HAP-1 (cell line): Measurements from ENCODE around the gene ABCB6.
A peak's percentile ranks its signal among the peaks of the same experiment; 100 is the strongest.

Source experiments
- DNase-seq, 2 experiments: peaks; one replicate each; pipeline ENCODE4 v3.0.0-alpha.2; 2016 to 2020; ENCODE audit warnings: low spot score in 2 of 2
- H3K27me3 ChIP-seq: fragments of 250-450 bp; sonication (Bioruptor Pico); 2 replicates; pipeline ENCODE4 v1.5.1; 2020; ENCODE audit warnings: low read depth, mild to moderate bottlenecking, moderate library complexity
- H3K36me3 ChIP-seq: fragments of 250-450 bp; sonication (Bioruptor Pico); replicated peaks from 2 replicates; pipeline ENCODE4 v1.5.1; 2020; ENCODE audit warnings: mild to moderate bottlenecking
- H3K4me1 ChIP-seq: fragments of 250-450 bp; sonication (Bioruptor Pico); 2 replicates; pipeline ENCODE4 v1.5.1; 2020; ENCODE audit warnings: mild to moderate bottlenecking
- H3K4me3 ChIP-seq: fragments of 250-450 bp; sonication (Bioruptor Pico); 2 replicates; pipeline ENCODE4 v1.5.1; 2020; ENCODE audit warnings: mild to moderate bottlenecking, moderate library complexity
- H3K9me3 ChIP-seq: fragments of 250-450 bp; sonication (Bioruptor Pico); 2 replicates; pipeline ENCODE4 v1.5.1; 2020; ENCODE audit warnings: mild to moderate bottlenecking, moderate library complexity
- in situ Hi-C: fragments of 300-500 bp; cut with MboI; formaldehyde crosslinking; loops from 3 replicates; pipeline ENCODE4 v1.14.3; 2020; ENCODE audit warnings: low sequenced_read_pairs, inconsistent platforms, mixed read lengths

ABCB6 gene

GRCh38 chr2:219213486-219214071 lies 5.2 kb downstream of the ABCB6 start:
- in situ Hi-C loops = no loop called here
- no peak for DNase-seq

GRCh38 chr2:219213026-219213415 lies 5.7 kb downstream of the ABCB6 start:
- DNase-seq = no peak
- in situ Hi-C loops = no loop called here
- H3K4me3 ChIP-seq = no peak overlapping the region
- H3K9me3 ChIP-seq = no peaks in the 10 kb centered on the region
- H3K36me3 ChIP-seq = peaks cover 11% of the 10 kb centered on the region; the same call in 1 of the 2 replicates
- peaks cover 7% of the 10 kb centered on the region for H3K4me1 ChIP-seq
- H3K27me3 ChIP-seq = no peaks in the 10 kb centered on the region

More at GRCh38 chr2:219213486-219214071, 5.2 kb downstream of the ABCB6 start:
- Histone ChIP-seq H3K4me3 (no peak overlapping the region), H3K27me3 (no peaks in the 10 kb centered on the region), H3K4me1 (peaks cover 11% of the 10 kb centered on the region), H3K36me3 (peaks cover 6% of the 10 kb centered on the region; the same call in 1 of the 2 replicates), H3K9me3 (no peaks in the 10 kb centered on the region)

GRCh38 chr2:219210886-219211362 lies 7.8 kb downstream of the ABCB6 start:
- peaks cover 10% of the 10 kb centered on the region for H3K4me1 ChIP-seq
- no peak for DNase-seq
- H3K27me3 ChIP-seq = no peaks in the 10 kb centered on the region
- H3K4me3 ChIP-seq = no peak overlapping the region
- in situ Hi-C loops = no loop called here
- H3K36me3 ChIP-seq = peaks cover 9% of the 10 kb centered on the region; the same call in 1 of the 2 replicates
- H3K9me3 ChIP-seq = no peaks in the 10 kb centered on the region

GRCh38 chr2:219210196-219210885 lies 8.4 kb downstream of the ABCB6 start:
- H3K9me3 ChIP-seq = no peaks in the 10 kb centered on the region

GRCh38 chr2:219209236-219210195 lies 9.2 kb downstream of the ABCB6 start:
- Histone ChIP-seq H3K9me3 (0 out of 2 replicates have a peak, but pooled peaks cover under 1% of the 10 kb centered on the region), H3K4me3 (no peak overlapping the region), H3K4me1 (peaks cover 11% of the 10 kb centered on the region), H3K36me3 (peaks cover 8% of the 10 kb centered on the region; the same call in 1 of the 2 replicates), H3K27me3 (no peaks in the 10 kb centered on the region)
- in situ Hi-C loops = no loop called here
- DNase-seq = no peak

More at GRCh38 chr2:219210196-219210885, 8.4 kb downstream of the ABCB6 start:
- DNase-seq = no peak
- in situ Hi-C loops = no loop called here
- Histone ChIP-seq H3K4me3 (no peak overlapping the region), H3K27me3 (no peaks in the 10 kb centered on the region), H3K4me1 (peaks cover 11% of the 10 kb centered on the region), H3K36me3 (peaks cover 8% of the 10 kb centered on the region; the same call in 1 of the 2 replicates)

GRCh38 chr2:219207884-219208740 lies 10.6 kb downstream of the ABCB6 start:
- Histone ChIP-seq H3K9me3 (0 out of 2 replicates have a peak, but pooled peaks cover 2% of the 10 kb centered on the region), H3K4me1 (peaks cover 11% of the 10 kb centered on the region), H3K4me3 (no peak overlapping the region), H3K36me3 (peaks cover 8% of the 10 kb centered on the region; the same call in 1 of the 2 replicates), H3K27me3 (no peaks in the 10 kb centered on the region)
- in situ Hi-C loops = no loop called here
- no peak for DNase-seq

GRCh38 chr2:219207134-219207883 lies 11.4 kb downstream of the ABCB6 start:
- Histone ChIP-seq H3K36me3 (peaks cover 8% of the 10 kb centered on the region; the same call in 1 of the 2 replicates), H3K27me3 (no peaks in the 10 kb centered on the region), H3K4me3 (peak overlapping the region; percentile 65), H3K9me3 (0 out of 2 replicates have a peak, but pooled peaks cover 2% of the 10 kb centered on the region), H3K4me1 (peaks cover 11% of the 10 kb centered on the region)
- in situ Hi-C loops = no loop called here
- DNase-seq = no peak

- Histone ChIP-seq H3K4me1 (peaks cover 11% of the 10 kb centered on the region), H3K9me3 (0 out of 2 replicates have a peak, but pooled peaks cover 2% of the 10 kb centered on the region), H3K4me3 (peak within 1 kb of the TSS; percentile 65), H3K36me3 (peaks cover 8% of the 10 kb centered on the region; the same call in 1 of the 2 replicates), H3K27me3 (no peaks in the 10 kb centered on the region)
- peak; percentile 88 to 95 for DNase-seq
- in situ Hi-C loops = no loop called here
Observed at GRCh38 chr2:219206328-219207133, 12.2 kb downstream of the ABCB6 start, which contains the start of gene ZFAND2B. TSS of gene ZFAND2B (plus strand) at chr2:219206782. CDS start at chr2:219206988, 206 bp downstream.

- no peak for DNase-seq
- in situ Hi-C loops = no loop called here
- Histone ChIP-seq H3K4me1 (peaks cover 11% of the 10 kb centered on the region), H3K27me3 (no peaks in the 10 kb centered on the region), H3K9me3 (0 out of 2 replicates have a peak, but pooled peaks cover 2% of the 10 kb centered on the region), H3K36me3 (peaks cover 8% of the 10 kb centered on the region; the same call in 1 of the 2 replicates), H3K4me3 (peak overlapping the region; percentile 65)
Observed at GRCh38 chr2:219205981-219206327, 12.8 kb downstream of the ABCB6 start.

GRCh38 chr2:219205165-219205538 lies 13.6 kb downstream of the ABCB6 start:
- H3K9me3 ChIP-seq = 0 out of 2 replicates have a peak, but pooled peaks cover 2% of the 10 kb centered on the region
- H3K4me1 ChIP-seq = peaks cover 11% of the 10 kb centered on the region
- H3K4me3 ChIP-seq = no peak overlapping the region
- H3K36me3 ChIP-seq = peaks cover 8% of the 10 kb centered on the region; the same call in 1 of the 2 replicates
- H3K27me3 ChIP-seq = no peaks in the 10 kb centered on the region
- in situ Hi-C loops = no loop called here
- peak in 1 of 2 experiments; percentile 2 for DNase-seq

GRCh38 chr2:219204425-219205164 lies 14.2 kb downstream of the ABCB6 start:
- H3K4me1 ChIP-seq = peaks cover 11% of the 10 kb centered on the region
- in situ Hi-C loops = no loop called here
- no peak overlapping the region for H3K4me3 ChIP-seq
- H3K9me3 ChIP-seq = 0 out of 2 replicates have a peak, but pooled peaks cover 2% of the 10 kb centered on the region
- DNase-seq = no peak
- H3K36me3 ChIP-seq = peaks cover 8% of the 10 kb centered on the region; the same call in 1 of the 2 replicates
- no peaks in the 10 kb centered on the region for H3K27me3 ChIP-seq
